Keratinocyte (primary cell): ENCODE measurements around the gene CCDC102B. TPM values are rescaled to one million over a fixed set of nuclear protein-coding genes. Genes with fewer than 3 reads are reported as not detected.

ENCODE experiments used
- DNase-seq: peaks from one replicate; pipeline ENCODE4 v3.0.0-alpha.2; 2011; ENCODE audit warnings: low read depth, missing footprints, low spot score
- FAIRE-seq: peaks from 2 replicates; lab custom pipeline; 2011; peaks lifted over from hg19 to GRCh38; lab: Jason Lieb, UNC
- H2AFZ ChIP-seq: 2 replicates; pipeline ENCODE4 v1.6.0; 2012; ENCODE audit warnings: low read length, control low read depth, inconsistent platforms; ENCODE audit not compliant: control insufficient read depth
- H3K27ac ChIP-seq: 2 replicates; pipeline ENCODE4 v1.5.1; 2011; ENCODE audit warnings: low read length; ENCODE audit not compliant: control insufficient read depth, insufficient read depth
- H3K27me3 ChIP-seq: 3 replicates; pipeline ENCODE4 v1.6.0; 2011; ENCODE audit warnings: low read length; ENCODE audit not compliant: control insufficient read depth, insufficient read depth; ENCODE audit errors: extremely low read depth
- H3K36me3 ChIP-seq, 2 experiments: 2 replicates in 1 of 2; 3 replicates in 1 of 2; pipeline ENCODE4 v1.5.1; 2011; ENCODE audit warnings: low read length in 2 of 2, mild to moderate bottlenecking in 1 of 2; ENCODE audit not compliant: control insufficient read depth in 2 of 2, insufficient read depth in 2 of 2; ENCODE audit errors: extremely low read depth in 1 of 2
- H3K4me1 ChIP-seq: 3 replicates; pipeline ENCODE4 v1.5.1; 2011; ENCODE audit warnings: low read length; ENCODE audit not compliant: control insufficient read depth, insufficient read depth; ENCODE audit errors: extremely low read depth
- H3K4me2 ChIP-seq: 3 replicates; pipeline ENCODE4 v1.6.0; 2011; ENCODE audit warnings: low read depth, low read length; ENCODE audit not compliant: control insufficient read depth, insufficient read depth; ENCODE audit errors: extremely low read depth
- H3K4me3 ChIP-seq, 3 experiments: fragments of 200-600 bp in 1 of 3; sonication (generic) in 1 of 3; 2 replicates in 2 of 3; 3 replicates in 1 of 3; pipeline ENCODE4 v1.5.1; 2011 to 2016; ENCODE audit warnings: low read length in 3 of 3, mild to moderate bottlenecking in 3 of 3, control low read depth in 2 of 3, inconsistent platforms in 1 of 3, low read depth in 1 of 3, mixed read lengths in 1 of 3, mixed run types in 1 of 3, moderate library complexity in 1 of 3; ENCODE audit not compliant: control insufficient read depth in 2 of 3, insufficient read depth in 2 of 3; ENCODE audit errors: extremely low read depth in 1 of 3
- H3K79me2 ChIP-seq: 2 replicates; pipeline ENCODE4 v1.6.0; 2012; ENCODE audit warnings: low read length; ENCODE audit not compliant: control insufficient read depth, insufficient read depth
- H3K9ac ChIP-seq: 3 replicates; pipeline ENCODE4 v1.6.0; 2011; ENCODE audit warnings: low read length; ENCODE audit not compliant: control insufficient read depth, insufficient read depth; ENCODE audit errors: extremely low read depth
- H3K9me1 ChIP-seq: 3 replicates; pipeline ENCODE4 v1.6.0; 2011; ENCODE audit warnings: low read length; ENCODE audit not compliant: control insufficient read depth, insufficient read depth; ENCODE audit errors: extremely low read depth
- H3K9me3 ChIP-seq: 2 replicates; pipeline ENCODE4 v1.5.1; 2012; ENCODE audit warnings: low read depth, low read length; ENCODE audit not compliant: control insufficient read depth
- H4K20me1 ChIP-seq: 3 replicates; pipeline ENCODE4 v1.6.0; 2011; ENCODE audit warnings: low read length; ENCODE audit not compliant: control insufficient read depth, insufficient read depth; ENCODE audit errors: extremely low read depth
- CTCF ChIP-seq, 3 experiments: IDR thresholded peaks in 1 of 3; conservative IDR thresholded peaks in 1 of 3; optimal IDR thresholded peaks in 1 of 3; 2 replicates in 2 of 3; 3 replicates in 1 of 3; pipeline versions ENCODE3 to v1.5.1; 2011; ENCODE audit warnings: low read length in 3 of 3, mild to moderate bottlenecking in 3 of 3, moderate library complexity in 2 of 3, control low read depth in 1 of 3, inconsistent platforms in 1 of 3; ENCODE audit not compliant: insufficient read depth in 2 of 3; ENCODE audit errors: extremely low read depth in 1 of 3
- EZH2 ChIP-seq: IDR thresholded peaks from one replicate; pipeline ENCODE4 v1.6.1; 2012; ENCODE audit warnings: inconsistent platforms, mild to moderate bottlenecking, low read length, moderate library complexity
- dilution Hi-C: fragments of 300-500 bp; cut with MboI; formaldehyde crosslinking; loops from one replicate; pipeline ENCODE4 v1.7.0; 2020; ENCODE audit warnings: low sequenced_read_pairs; ENCODE audit not compliant: extremely low pct_ligation_motif_present
- polyA plus RNA-seq, 5 experiments: library from polyadenylated mRNA; depleted of rRNA in 3 of 5; stranded (reverse) in 3 of 5; stranded (forward) in 1 of 5; unstranded in 1 of 5; fragments of >200 nt; gene quantifications; 1 replicate in 1 of 5; 2 replicates in 3 of 5; 3 replicates in 1 of 5; pipeline versions ENCODE4 v1.2.1 to v1.2.3, GENCODE V29; 2011 to 2012; ENCODE audit warnings: missing spikeins in 2 of 5, low read depth in 1 of 5, low replicate concordance in 1 of 5

The CCDC102B gene
- polyA plus RNA-seq, 1 donor (not counting 4 experiments of a cell fraction or from before 2014, with no cell fraction given) = 0.60 TPM

GRCh38 chr18:69021211-69021805, 223.4 kb downstream of the CCDC102B start:
- Histone ChIP-seq H3K27me3 (no peaks in the 10 kb centered on the region), H3K36me3 (no peaks in the 10 kb centered on the region), H3K4me2 (no peak overlapping the region), H3K9me3 (no peaks in the 10 kb centered on the region), H4K20me1 (no peaks in the 10 kb centered on the region), H3K27ac (no peak overlapping the region), H3K9me1 (no peaks in the 10 kb centered on the region), H3K4me1 (no peaks in the 10 kb centered on the region), H3K79me2 (no peaks in the 10 kb centered on the region), H3K9ac (no peak overlapping the region), H2AFZ (no peak overlapping the region), H3K4me3 (no peak overlapping the region)
- FAIRE-seq (no peak), DNase-seq (no peak)
- dilution Hi-C loops = no loop called here
- TF ChIP-seq CTCF (optimal IDR thresholded peaks at IDR 0.05 in 1 of 3, IDR thresholded peaks at IDR 0.05 in 1 of 3, conservative IDR thresholded peaks at IDR 0.05 in 1 of 3; ENCODE audit: extremely low read depth in 1 of 3, insufficient read depth in 2 of 3, low read length in 3 of 3) = no peak
- TF ChIP-seq EZH2 = no peak

GRCh38 chr18:69022426-69022825, 224.5 kb downstream of the CCDC102B start:
- Histone ChIP-seq H3K4me1 (no peaks in the 10 kb centered on the region), H3K27me3 (no peaks in the 10 kb centered on the region), H3K9me3 (no peaks in the 10 kb centered on the region), H4K20me1 (no peaks in the 10 kb centered on the region), H3K9me1 (no peaks in the 10 kb centered on the region), H3K9ac (no peak overlapping the region), H3K4me2 (no peak overlapping the region), H3K36me3 (no peaks in the 10 kb centered on the region), H3K79me2 (no peaks in the 10 kb centered on the region), H2AFZ (no peak overlapping the region), H3K4me3 (no peak overlapping the region), H3K27ac (no peak overlapping the region)
- DNase-seq = no peak
- dilution Hi-C loops = no loop called here
- no peak for FAIRE-seq
- no peak for TF ChIP-seq CTCF (optimal IDR thresholded peaks at IDR 0.05 in 1 of 3, IDR thresholded peaks at IDR 0.05 in 1 of 3, conservative IDR thresholded peaks at IDR 0.05 in 1 of 3; ENCODE audit: extremely low read depth in 1 of 3, insufficient read depth in 2 of 3, low read length in 3 of 3)
- no peak for TF ChIP-seq EZH2
